ENCODE data around the gene C2CD2.

GRCh38 chr21:41940431-41940830 is 13.4 kb downstream of the C2CD2 start:
- TF ChIP-seq CTCF (conservative IDR thresholded peaks at IDR 0.05; ENCODE audit: low read depth in 2 of 2) (no peak), POLR2AphosphoS5 (IDR thresholded peaks at IDR 0.05; ENCODE audit: low read depth) (no peak), CREB1 (CRISPR knock-in tag; IDR thresholded peaks at IDR 0.05; ENCODE audit: low read depth) (no peak), EZH2phosphoT487 (IDR thresholded peaks at IDR 0.05; ENCODE audit: unreplicated experiment) (no peak), EZH2 (IDR thresholded peaks at IDR 0.05; ENCODE audit: low read depth, unreplicated experiment) (no peak), JUNB (IDR thresholded peaks at IDR 0.05; ENCODE audit: unreplicated experiment) (no peak), STAT1 (IDR thresholded peaks at IDR 0.05; ENCODE audit: unreplicated experiment) (no peak), REST (IDR thresholded peaks at IDR 0.05; ENCODE audit: unreplicated experiment) (no peak), ZNF331 (CRISPR knock-in tag; IDR thresholded peaks at IDR 0.05; ENCODE audit: low read depth) (no peak), ETS1 (IDR thresholded peaks at IDR 0.05) (no peak), NANOG (IDR thresholded peaks at IDR 0.05; ENCODE audit: borderline replicate concordance) (no peak)
